Thoracic aorta (tissue), 2 donors: ENCODE measurements around the gene CEP72. TPM values are rescaled to one million over a fixed set of nuclear protein-coding genes. Genes with fewer than 3 reads are reported as not detected.
A peak's percentile ranks its signal among the peaks of the same experiment; 100 is the strongest.
"Not testable (repeated sequence)": the region's sequence is repeated elsewhere in the genome, so short reads cannot be mapped to it uniquely, and the experiment has no call there.

ENCODE experiments used
- ATAC-seq: fragments of 150-250 bp; one replicate; pipeline ENCODE4 v1.8.0; 2017; ENCODE audit warnings: low read depth; ENCODE audit not compliant: insufficient number of reproducible peaks, low FRiP score
- DNase-seq: peaks from one replicate; pipeline ENCODE4 v3.0.0-alpha.2; 2020; ENCODE audit warnings: low spot score
- H3K27ac ChIP-seq, 2 donors: fragments of 200-600 bp; sonication (generic); 1 replicate in 1 of 2; 2 replicates in 1 of 2; pipeline ENCODE4 v1.5.1; 2016; ENCODE audit warnings: mild to moderate bottlenecking in 2 of 2, moderate library complexity in 2 of 2
- H3K27me3 ChIP-seq: fragments of 200-600 bp; sonication (generic); replicated peaks from 2 replicates; pipeline ENCODE4 v1.6.0; 2016; ENCODE audit warnings: mild to moderate bottlenecking; ENCODE audit not compliant: insufficient read depth
- H3K36me3 ChIP-seq: fragments of 200-600 bp; sonication (generic); one replicate; pipeline ENCODE4 v1.5.1; 2016
- H3K4me1 ChIP-seq, 2 donors: fragments of 200-600 bp; sonication (generic); 1 replicate in 1 of 2; 2 replicates in 1 of 2; pipeline versions ENCODE4 v1.5.1 to v1.6.0; 2016; ENCODE audit warnings: low read depth in 2 of 2, mild to moderate bottlenecking in 1 of 2; ENCODE audit not compliant: control insufficient read depth in 1 of 2
- H3K4me3 ChIP-seq: fragments of 200-600 bp; sonication (generic); 2 replicates; pipeline ENCODE4 v1.5.1; 2016; ENCODE audit warnings: mild to moderate bottlenecking
- H3K9me3 ChIP-seq: fragments of 200-600 bp; sonication (generic); 2 replicates; pipeline ENCODE4 v1.5.1; 2016
- CTCF ChIP-seq: fragments of 200-600 bp; sonication (generic); IDR thresholded peaks from one replicate; pipeline ENCODE4 v1.5.1; 2019; ENCODE audit warnings: antibody characterized with exemption
- total RNA-seq, 2 donors: library from RNA; depleted of rRNA; stranded (reverse); fragments of >200 nt; gene quantifications; one replicate each; pipeline versions ENCODE4 v1.1.0 to v1.2.3, GENCODE V29; 2016

The CEP72 gene
- total RNA-seq, 2 donors from 2014 or later = 0.68 to 2.0 TPM

- Histone ChIP-seq H3K27me3 (no peaks in the 10 kb centered on the region), H3K4me1 (no peaks in the 10 kb centered on the region), H3K27ac (no peak overlapping the region), H3K9me3 (no peaks in the 10 kb centered on the region), H3K36me3 (no peaks in the 10 kb centered on the region), H3K4me3 (peak overlapping the region; percentile 72)
- ATAC-seq (no peak), DNase-seq (no peak)
- TF ChIP-seq CTCF = no peak
Observed at GRCh38 chr5:691817-692528, 79.8 kb downstream of the CEP72 start.

GRCh38 chr5:692529-693041 lies 80.4 kb downstream of the CEP72 start:
- not testable (repeated sequence) for DNase-seq, H3K27me3 ChIP-seq, H3K36me3 ChIP-seq, ATAC-seq, H3K4me1 ChIP-seq, H3K9me3 ChIP-seq, H3K27ac ChIP-seq
- peak overlapping the region; percentile 72 for H3K4me3 ChIP-seq

GRCh38 chr5:693271-694041 lies 81.3 kb downstream of the CEP72 start, which contains the start of gene TPPP:
Gene TPPP (minus strand): TSS chr5:693352. CDS start chr5:678060, 15,292 bp downstream.
- H3K36me3 ChIP-seq, H3K27me3 ChIP-seq, H3K4me1 ChIP-seq, H3K9me3 ChIP-seq: not testable (repeated sequence)
- peak within 1 kb of the TSS in 1 of 2 donors; percentile 44 for H3K27ac ChIP-seq
- peak; percentile 46 for DNase-seq
- H3K4me3 ChIP-seq = peak within 1 kb of the TSS; percentile 72
- ATAC-seq = peak; percentile 89

GRCh38 chr5:694042-694431 lies 81.9 kb downstream of the CEP72 start:
- not testable (repeated sequence) for H3K27me3 ChIP-seq, DNase-seq, H3K4me1 ChIP-seq, ATAC-seq, H3K27ac ChIP-seq, H3K9me3 ChIP-seq, H3K36me3 ChIP-seq
- H3K4me3 ChIP-seq = peak overlapping the region; percentile 72

GRCh38 chr5:695475-695874 lies 83.3 kb downstream of the CEP72 start:
- peaks cover 11% of the 10 kb centered on the region for H3K9me3 ChIP-seq
- H3K36me3 ChIP-seq, ATAC-seq, DNase-seq, H3K4me1 ChIP-seq, H3K27ac ChIP-seq, H3K27me3 ChIP-seq, H3K4me3 ChIP-seq: not testable (repeated sequence)

- H3K4me1 ChIP-seq, H3K4me3 ChIP-seq, H3K27me3 ChIP-seq, H3K27ac ChIP-seq, DNase-seq, ATAC-seq, H3K36me3 ChIP-seq: not testable (repeated sequence)
- H3K9me3 ChIP-seq = peaks cover 14% of the 10 kb centered on the region
Observed at GRCh38 chr5:696191-696590, 84.1 kb downstream of the CEP72 start.

- ATAC-seq, H3K27me3 ChIP-seq, DNase-seq, H3K4me3 ChIP-seq, H3K4me1 ChIP-seq, H3K36me3 ChIP-seq, H3K27ac ChIP-seq: not testable (repeated sequence)
- peaks cover 14% of the 10 kb centered on the region for H3K9me3 ChIP-seq
Observed at GRCh38 chr5:696753-697702, 84.9 kb downstream of the CEP72 start.

Other genes starting within 250 kb of the CEP72 start
- gene EXOC3, start 169.2 kb upstream of the CEP72 start, total RNA-seq = 10 to 100 TPM; 34.5 to 79.7 TPM
- gene SLC9A3, start 87.9 kb upstream of the CEP72 start, total RNA-seq = 1 to 10 TPM; 1.6 to 1.8 TPM
- 10 to 100 TPM in 1 of 2 donors, 1 to 10 TPM in 1; 9.9 to 13.0 TPM for gene TPPP, start 81.0 kb downstream of the CEP72 start, total RNA-seq
- gene ZDHHC11B, start 172.4 kb downstream of the CEP72 start, total RNA-seq = 1 to 10 TPM; 1.8 to 8.7 TPM
- 1 to 10 TPM; 4.2 to 5.6 TPM for gene ZDHHC11, start 238.6 kb downstream of the CEP72 start, total RNA-seq